HG02623 (cell line): ENCODE results near the gene SH3YL1.

Experiments
- ATAC-seq: cut with Tn5 transposase; IDR thresholded peaks from one replicate; pipeline ENCODE4 v1.9.1; 2021; ENCODE audit warnings: moderate library complexity; ENCODE audit not compliant: unreplicated experiment

The SH3YL1 gene

GRCh38 chr2:223971-224760, 39.7 kb downstream of the SH3YL1 start:
- no peak for ATAC-seq

GRCh38 chr2:223451-223850, 40.4 kb downstream of the SH3YL1 start:
- ATAC-seq: no peak

GRCh38 chr2:216068-216467, 47.8 kb downstream of the SH3YL1 start:
- ATAC-seq: no peak

- ATAC-seq: no peak
Measured at GRCh38 chr2:213932-214693, 49.7 kb downstream of the SH3YL1 start.

GRCh38 chr2:211486-212184, 52.2 kb downstream of the SH3YL1 start:
- no peak for ATAC-seq

- no peak for ATAC-seq
Measured at GRCh38 chr2:210660-211059, 53.2 kb downstream of the SH3YL1 start.

GRCh38 chr2:209470-209869, 54.4 kb downstream of the SH3YL1 start:
- no peak for ATAC-seq

GRCh38 chr2:208335-208734, 55.5 kb downstream of the SH3YL1 start:
- ATAC-seq: no peak

- no peak for ATAC-seq
Measured at GRCh38 chr2:203984-204383, 59.8 kb downstream of the SH3YL1 start.

- ATAC-seq: no peak
Measured at GRCh38 chr2:203401-203800, 60.4 kb downstream of the SH3YL1 start.

GRCh38 chr2:202945-203344, 60.9 kb downstream of the SH3YL1 start:
- no peak for ATAC-seq

- no peak for ATAC-seq
Measured at GRCh38 chr2:201648-202433, 62.0 kb downstream of the SH3YL1 start.

GRCh38 chr2:199041-199966, 64.5 kb downstream of the SH3YL1 start:
- no peak for ATAC-seq

GRCh38 chr2:196406-196805, 67.4 kb downstream of the SH3YL1 start:
- no peak for ATAC-seq

GRCh38 chr2:195932-196331, 67.9 kb downstream of the SH3YL1 start:
- ATAC-seq: no peak

- no peak for ATAC-seq
Measured at GRCh38 chr2:193141-193671, 70.6 kb downstream of the SH3YL1 start.

GRCh38 chr2:191311-192190, 72.3 kb downstream of the SH3YL1 start:
- no peak for ATAC-seq

GRCh38 chr2:187825-188224, 76.0 kb downstream of the SH3YL1 start:
- no peak for ATAC-seq

- ATAC-seq: no peak
Measured at GRCh38 chr2:185221-185620, 78.6 kb downstream of the SH3YL1 start.
